OCI-LY3 (cell line): Measurements from ENCODE around the gene OR10G7.

ENCODE experiments used
- H2AFZ ChIP-seq: fragments of 200-600, 300-600 bp; shearing (Covaris generic); 2 replicates; pipeline ENCODE4 v1.6.0; 2014; ENCODE audit warnings: antibody characterized with exemption, low read depth, low read length
- H3K27ac ChIP-seq: fragments of 200-600, 300-600 bp; sonication (generic); 2 replicates; pipeline ENCODE4 v1.5.1; 2014; ENCODE audit warnings: mild to moderate bottlenecking, low read length, moderate library complexity, mixed read lengths
- H3K27me3 ChIP-seq: fragments of 200-600, 300-600 bp; sonication (generic); 2 replicates; pipeline ENCODE4 v1.6.1; 2014; ENCODE audit warnings: low read depth, low read length, mixed read lengths
- H3K36me3 ChIP-seq: fragments of 200-600, 300-600 bp; sonication (generic); replicated peaks from 2 replicates; pipeline ENCODE3; 2014; ENCODE audit warnings: low read depth, low read length, mixed read lengths
- H3K4me1 ChIP-seq: fragments of 300-600, 200-600 bp; sonication (generic); 2 replicates; pipeline ENCODE4 v1.6.1; 2014; ENCODE audit warnings: low read length, mixed read lengths
- H3K4me2 ChIP-seq: fragments of 200-600, 300-600 bp; sonication (generic); 2 replicates; pipeline ENCODE4 v1.6.1; 2014; ENCODE audit warnings: low read length, mixed read lengths
- H3K4me3 ChIP-seq: fragments of 300-600, 200-600 bp; sonication (generic); 2 replicates; pipeline ENCODE4 v1.5.1; 2014; ENCODE audit warnings: antibody characterized with exemption, mild to moderate bottlenecking, low read length, moderate library complexity
- H3K79me2 ChIP-seq: fragments of 300-600, 200-600 bp; shearing (Covaris generic); 2 replicates; pipeline ENCODE4 v1.6.1; 2014; ENCODE audit warnings: mild to moderate bottlenecking, low read length, mixed read lengths
- H3K9ac ChIP-seq: fragments of 300-600, 200-600 bp; shearing (Covaris generic); 2 replicates; pipeline ENCODE4 v1.6.0; 2014; ENCODE audit warnings: mild to moderate bottlenecking, low read length, moderate library complexity
- H3K9me3 ChIP-seq: fragments of 200-600, 300-600 bp; shearing (Covaris generic); 2 replicates; pipeline ENCODE4 v1.6.1; 2014; ENCODE audit warnings: low read length, mixed read lengths; ENCODE audit not compliant: insufficient read depth
- H4K20me1 ChIP-seq: fragments of 200-600, 300-600 bp; sonication (generic); 2 replicates; pipeline ENCODE4 v1.6.1; 2016; ENCODE audit warnings: low read length, mixed read lengths; ENCODE audit not compliant: insufficient read depth
- EZH2phosphoT487 ChIP-seq: fragments of 200-600 bp; shearing (Covaris generic); IDR thresholded peaks from 2 replicates; pipeline ENCODE4 v1.6.1; 2018; ENCODE audit warnings: antibody characterized with exemption, mixed run types, low read depth
- TF ChIP-seq, protein P1 (sequence below): fragments of 200-600, 300-600 bp; sonication (generic); IDR thresholded peaks from 2 replicates; pipeline ENCODE4 v1.5.1; 2014; ENCODE audit warnings: antibody characterized with exemption, low read length, low read depth

Gene OR10G7, protein sequence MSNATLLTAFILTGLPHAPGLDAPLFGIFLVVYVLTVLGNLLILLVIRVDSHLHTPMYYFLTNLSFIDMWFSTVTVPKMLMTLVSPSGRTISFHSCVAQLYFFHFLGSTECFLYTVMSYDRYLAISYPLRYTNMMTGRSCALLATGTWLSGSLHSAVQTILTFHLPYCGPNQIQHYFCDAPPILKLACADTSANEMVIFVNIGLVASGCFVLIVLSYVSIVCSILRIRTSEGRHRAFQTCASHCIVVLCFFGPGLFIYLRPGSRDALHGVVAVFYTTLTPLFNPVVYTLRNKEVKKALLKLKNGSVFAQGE

DNA sequence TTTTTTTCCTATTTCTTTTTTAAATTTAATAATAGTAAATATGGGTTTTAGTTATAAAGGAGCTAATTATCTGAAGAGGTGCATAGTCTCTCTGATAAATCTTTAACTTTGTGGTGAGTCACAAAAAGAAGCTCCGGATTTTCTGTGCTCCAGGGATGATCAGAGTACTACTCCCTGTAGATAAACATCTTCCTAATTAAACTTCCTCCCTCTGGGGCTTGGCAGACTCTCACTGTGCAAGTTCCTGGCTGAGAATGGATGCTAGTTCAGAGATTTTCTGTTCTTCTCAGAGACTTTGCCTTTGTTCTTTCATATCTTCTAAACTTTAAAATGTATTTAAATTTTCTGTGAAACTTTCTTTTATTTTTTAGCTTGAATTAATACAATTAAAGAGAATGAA lies at the start of gene OR10G7:
OR10G7 (minus strand) TSS at position 72 of the 400 bp plus-strand sequence. CDS start 2,324 bp downstream, outside the sequence.
- no peak within 1 kb of the TSS for H2AFZ ChIP-seq
- TF ChIP-seq, protein P1, sequence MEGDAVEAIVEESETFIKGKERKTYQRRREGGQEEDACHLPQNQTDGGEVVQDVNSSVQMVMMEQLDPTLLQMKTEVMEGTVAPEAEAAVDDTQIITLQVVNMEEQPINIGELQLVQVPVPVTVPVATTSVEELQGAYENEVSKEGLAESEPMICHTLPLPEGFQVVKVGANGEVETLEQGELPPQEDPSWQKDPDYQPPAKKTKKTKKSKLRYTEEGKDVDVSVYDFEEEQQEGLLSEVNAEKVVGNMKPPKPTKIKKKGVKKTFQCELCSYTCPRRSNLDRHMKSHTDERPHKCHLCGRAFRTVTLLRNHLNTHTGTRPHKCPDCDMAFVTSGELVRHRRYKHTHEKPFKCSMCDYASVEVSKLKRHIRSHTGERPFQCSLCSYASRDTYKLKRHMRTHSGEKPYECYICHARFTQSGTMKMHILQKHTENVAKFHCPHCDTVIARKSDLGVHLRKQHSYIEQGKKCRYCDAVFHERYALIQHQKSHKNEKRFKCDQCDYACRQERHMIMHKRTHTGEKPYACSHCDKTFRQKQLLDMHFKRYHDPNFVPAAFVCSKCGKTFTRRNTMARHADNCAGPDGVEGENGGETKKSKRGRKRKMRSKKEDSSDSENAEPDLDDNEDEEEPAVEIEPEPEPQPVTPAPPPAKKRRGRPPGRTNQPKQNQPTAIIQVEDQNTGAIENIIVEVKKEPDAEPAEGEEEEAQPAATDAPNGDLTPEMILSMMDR: no peak
- TF ChIP-seq EZH2phosphoT487: no peak
- no peaks in the 10 kb centered on the region for H3K27me3 ChIP-seq
- no peaks in the 10 kb centered on the region for H3K9me3 ChIP-seq
- no peaks in the 10 kb centered on the region for H4K20me1 ChIP-seq
- H3K4me1 ChIP-seq: no peaks in the 10 kb centered on the region
- H3K27ac ChIP-seq: no peak within 1 kb of the TSS
- H3K4me3 ChIP-seq: no peak within 1 kb of the TSS
- H3K79me2 ChIP-seq: no peaks in the 10 kb centered on the region
- H3K4me2 ChIP-seq: no peak within 1 kb of the TSS
- H3K36me3 ChIP-seq: no peaks in the 10 kb centered on the region
- H3K9ac ChIP-seq: no peak within 1 kb of the TSS

DNA sequence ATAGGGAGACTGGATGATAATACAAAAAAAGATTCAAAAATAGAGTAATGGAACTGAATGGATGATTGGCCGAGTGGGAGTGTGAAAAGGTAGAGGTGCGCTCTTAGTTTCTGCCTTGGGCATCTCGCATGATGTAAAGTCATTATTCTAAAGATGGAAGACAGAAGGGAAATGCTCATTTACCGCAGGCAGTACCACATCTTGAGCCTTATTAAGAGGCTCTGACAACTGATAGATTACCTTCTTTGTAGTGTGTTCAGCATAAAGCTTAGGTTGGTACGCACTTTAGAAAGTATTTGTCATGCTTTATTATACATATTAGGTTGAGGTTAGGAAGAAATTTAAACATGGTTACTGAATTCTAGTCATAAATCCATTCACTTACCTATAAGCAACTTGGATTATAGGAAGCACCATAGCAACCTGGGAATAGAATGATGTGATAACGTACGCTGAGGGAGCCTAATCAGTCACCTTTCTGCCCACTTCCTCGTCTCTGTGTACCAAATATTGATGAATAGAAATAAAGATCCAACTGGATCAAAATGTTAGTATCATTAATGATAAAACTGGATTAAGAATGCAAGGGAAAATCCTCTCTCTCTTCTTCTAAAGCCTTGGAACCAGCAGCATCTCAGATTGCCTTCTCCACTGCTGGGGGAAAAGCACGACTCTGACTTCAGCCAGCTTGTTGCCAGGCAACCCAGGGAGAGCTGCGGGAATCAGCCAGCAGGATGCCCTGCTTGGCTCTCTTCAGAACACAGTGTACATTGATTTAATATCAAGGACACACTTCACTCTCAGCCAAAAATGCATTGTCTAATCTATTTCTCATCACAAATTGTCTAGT lies 45.1 kb upstream of the OR10G7 start:
- H3K4me3 ChIP-seq: no peak overlapping the region
- H3K27ac ChIP-seq: no peak overlapping the region
- no peaks in the 10 kb centered on the region for H4K20me1 ChIP-seq
- no peaks in the 10 kb centered on the region for H3K79me2 ChIP-seq
- no peak overlapping the region for H3K4me2 ChIP-seq
- no peaks in the 10 kb centered on the region for H3K36me3 ChIP-seq
- no peaks in the 10 kb centered on the region for H3K4me1 ChIP-seq
- H3K27me3 ChIP-seq: peaks cover 23% of the 10 kb centered on the region
- TF ChIP-seq, protein P1: no peak
- no peak for TF ChIP-seq EZH2phosphoT487
- H2AFZ ChIP-seq: no peak overlapping the region
- H3K9ac ChIP-seq: no peak overlapping the region
- no peaks in the 10 kb centered on the region for H3K9me3 ChIP-seq

DNA sequence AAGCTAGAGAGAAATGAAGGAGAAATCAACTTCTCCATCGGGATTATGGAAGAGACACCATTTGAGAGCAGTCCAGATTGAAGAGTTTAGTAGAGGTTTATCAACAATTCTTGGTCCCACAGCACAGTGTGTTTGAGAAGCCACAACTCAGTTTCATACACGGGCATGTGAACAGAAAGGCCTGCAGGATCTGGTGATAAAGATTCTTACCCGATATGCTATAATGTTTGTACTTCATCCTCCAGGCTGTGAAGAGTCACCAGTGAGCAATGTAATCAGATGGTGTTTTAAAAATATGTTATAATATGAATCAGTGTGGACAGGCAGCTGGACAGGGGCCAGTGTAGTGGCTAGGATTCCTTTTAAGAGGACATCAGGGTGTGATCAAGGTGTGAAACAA lies 44.5 kb upstream of the OR10G7 start:
- Histone ChIP-seq H3K9ac (no peak overlapping the region), H2AFZ (no peak overlapping the region), H3K27me3 (peaks cover 23% of the 10 kb centered on the region), H3K4me1 (no peaks in the 10 kb centered on the region), H4K20me1 (no peaks in the 10 kb centered on the region), H3K27ac (no peak overlapping the region), H3K4me3 (no peak overlapping the region), H3K36me3 (no peaks in the 10 kb centered on the region), H3K4me2 (no peak overlapping the region), H3K9me3 (no peaks in the 10 kb centered on the region), H3K79me2 (no peaks in the 10 kb centered on the region)
- no peak for TF ChIP-seq EZH2phosphoT487
- TF ChIP-seq, protein P1: no peak

DNA sequence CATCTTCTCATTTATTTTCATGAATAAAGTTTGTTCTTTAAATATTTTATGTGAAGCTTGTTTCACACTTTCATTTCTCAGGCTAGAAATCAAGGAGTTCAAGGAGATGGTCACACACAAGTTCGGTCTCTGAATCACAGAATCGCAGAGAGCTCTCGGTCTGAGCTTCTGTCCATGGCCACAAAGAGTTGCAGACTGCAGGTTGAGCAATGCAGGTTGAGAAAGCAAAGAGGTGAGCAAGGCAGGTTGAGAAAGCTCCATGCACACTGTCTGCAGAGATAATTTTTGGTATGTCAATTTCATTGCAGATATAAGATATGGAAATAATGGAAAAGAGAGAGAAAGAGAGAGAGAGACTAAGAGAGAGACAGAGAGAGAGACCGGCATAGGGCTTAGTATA lies 41.2 kb upstream of the OR10G7 start:
- Histone ChIP-seq H4K20me1 (no peaks in the 10 kb centered on the region), H3K4me3 (no peak overlapping the region), H3K27ac (no peak overlapping the region), H3K4me2 (no peak overlapping the region), H3K79me2 (no peaks in the 10 kb centered on the region), H3K9ac (no peak overlapping the region), H3K4me1 (no peaks in the 10 kb centered on the region), H2AFZ (no peak overlapping the region), H3K36me3 (no peaks in the 10 kb centered on the region), H3K9me3 (no peaks in the 10 kb centered on the region), H3K27me3 (peaks cover 23% of the 10 kb centered on the region)
- no peak for TF ChIP-seq EZH2phosphoT487
- TF ChIP-seq, protein P1: no peak
